Measurements from ENCODE around the gene HAPLN1.

GRCh38 chr5:83708170-83708569 is 12.5 kb downstream of the HAPLN1 start:
- no peak for TF ChIP-seq CTCF (IDR thresholded peaks at IDR 0.05; ENCODE audit: borderline replicate concordance, extremely low read depth, low read length, poor library complexity, severe bottlenecking)
- TF ChIP-seq EZH2 (IDR thresholded peaks at IDR 0.05; ENCODE audit: borderline replicate concordance, low read depth, low read length, severe bottlenecking): no peak
